Esophagus squamous epithelium (tissue), 5 donors: Measurements from ENCODE around the gene HYCC2. TPM values are rescaled to one million over a fixed set of nuclear protein-coding genes. Genes with fewer than 3 reads are reported as not detected.

Experiments
- DNase-seq: peaks from one replicate; lab custom pipeline; 2025; lab: John Stamatoyannopoulos, UW
- H3K27ac ChIP-seq, 4 donors: fragments of 200-600 bp; sonication (generic); one replicate each; pipeline ENCODE4 v1.5.1; 2016 to 2019; ENCODE audit warnings: mild to moderate bottlenecking in 1 of 4
- H3K27me3 ChIP-seq, 4 donors: fragments of 200-600 bp; sonication (generic); 1 replicate in 3 of 4; 2 replicates in 1 of 4; pipeline versions ENCODE4 v1.5.1 to v1.6.0; 2017 to 2021; ENCODE audit warnings: antibody characterized with exemption in 1 of 4
- H3K36me3 ChIP-seq, 3 donors: fragments of 200-600 bp; sonication (generic); one replicate each; pipeline ENCODE4 v1.5.1; 2016 to 2019
- H3K4me1 ChIP-seq, 3 donors: fragments of 200-600 bp; sonication (generic); one replicate each; pipeline ENCODE4 v1.5.1; 2017 to 2019
- H3K4me3 ChIP-seq, 4 donors: fragments of 200-600 bp; sonication (generic); 1 replicate in 3 of 4; 2 replicates in 1 of 4; pipeline ENCODE4 v1.5.1; 2016 to 2019; ENCODE audit warnings: mild to moderate bottlenecking in 2 of 4, moderate library complexity in 1 of 4
- H3K9me3 ChIP-seq, 3 donors: fragments of 200-600 bp; sonication (generic); one replicate each; pipeline ENCODE4 v1.5.1; 2016 to 2019
- CTCF ChIP-seq, 6 experiments: fragments of 450-650 bp in 4 of 6; fragments of 200-600 bp in 2 of 6; sonication (generic) in 2 of 6; IDR thresholded peaks; one replicate each; pipeline ENCODE4 v1.5.1; 2016 to 2019; ENCODE audit warnings: antibody characterized with exemption in 6 of 6, mild to moderate bottlenecking in 4 of 6, moderate library complexity in 4 of 6
- POLR2A ChIP-seq, 4 donors: fragments of 450-650 bp; IDR thresholded peaks; one replicate each; pipeline ENCODE4 v1.6.1; 2017; ENCODE audit warnings: antibody characterized with exemption in 4 of 4, mild to moderate bottlenecking in 4 of 4, moderate library complexity in 3 of 4
- WGBS, 2 donors: methylation state at CpG; one replicate each; pipeline ENCODE4 v1.1.5; 2018; 5-methylcytosine and 5-hydroxymethylcytosine counted together
- intact Hi-C: fragments of 100-400 bp; cut with DNase I; formaldehyde crosslinking; loops from one replicate; pipeline ENCODE4 v1.15.0; 2022
- total RNA-seq, 4 donors: library from RNA; depleted of rRNA; stranded (reverse); fragments of >200 nt; gene quantifications; one replicate each; pipeline ENCODE4 v1.1.0, GENCODE V29; 2016
- donor health status: DM: yes; HTN: yes; CAD: no.

HYCC2 gene
- total RNA-seq, 4 donors from 2014 or later: 9.1 to 20.7 (median 11.2) TPM

- Histone ChIP-seq H3K36me3 (no peaks in the 10 kb centered on the region), H3K4me1 (no peaks in the 10 kb centered on the region), H3K27me3 (no peaks in the 10 kb centered on the region), H3K9me3 (no peaks in the 10 kb centered on the region), H3K27ac (no peak overlapping the region), H3K4me3 (no peak overlapping the region)
- no peak for DNase-seq
- TF ChIP-seq CTCF (IDR thresholded peaks at IDR 0.05) (no peak), POLR2A (IDR thresholded peaks at IDR 0.05) (no peak)
- intact Hi-C loops: no loop called here
- 91 to 100% methylated on average over 1 of the region's 1 CpG for WGBS, 2 donors
These were observed 34.3 kb upstream of the HYCC2 start for GRCh38 chr2:201105759-201106158.

- H3K4me1 ChIP-seq: no peaks in the 10 kb centered on the region
- no peaks in the 10 kb centered on the region for H3K36me3 ChIP-seq
These were observed 29.0 kb upstream of the HYCC2 start for GRCh38 chr2:201100497-201100896.

DNA sequence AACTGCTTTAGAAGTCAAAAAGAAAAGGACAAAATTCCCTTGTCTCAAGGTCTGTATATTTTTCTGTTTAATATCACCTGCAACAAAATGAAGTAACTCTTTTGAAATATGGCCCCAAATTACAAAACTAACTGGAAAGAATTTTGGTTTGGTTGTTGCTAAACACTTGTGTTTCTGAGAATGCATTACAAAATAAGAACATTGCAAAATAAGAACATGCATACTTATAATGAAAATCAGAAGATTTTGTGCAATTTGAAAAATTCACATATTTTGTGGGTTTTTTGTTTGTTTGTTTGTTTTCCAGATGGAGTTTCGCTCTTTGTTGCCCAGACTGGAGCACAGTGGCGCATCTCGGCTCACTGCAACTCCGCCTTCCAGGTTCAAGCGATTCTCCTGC is 22.1 kb upstream of the HYCC2 start:
- TF ChIP-seq CTCF (IDR thresholded peaks at IDR 0.05) (no peak), POLR2A (IDR thresholded peaks at IDR 0.05) (no peak)
- Histone ChIP-seq H3K4me1 (no peaks in the 10 kb centered on the region), H3K9me3 (no peaks in the 10 kb centered on the region), H3K36me3 (peaks cover 0 to 22% (median 0%) of the 10 kb centered on the region in 3 donors), H3K27ac (no peak overlapping the region), H3K4me3 (no peak overlapping the region), H3K27me3 (no peaks in the 10 kb centered on the region)
- 76 to 98% methylated on average over 5 of the region's 5 CpGs for WGBS, 2 donors
- intact Hi-C loops: no loop called here
- no peak for DNase-seq

More at GRCh38 chr2:201100497-201100896, 29.0 kb upstream of the HYCC2 start:
- TF ChIP-seq POLR2A (IDR thresholded peaks at IDR 0.05): no peak
- TF ChIP-seq CTCF (IDR thresholded peaks at IDR 0.05): no peak
- H3K27ac ChIP-seq: no peak overlapping the region
- no peaks in the 10 kb centered on the region for H3K9me3 ChIP-seq
- intact Hi-C loops: no loop called here
- 94 to 95% methylated on average over 2 to 3 of the region's 3 CpGs for WGBS, 2 donors
- no peak for DNase-seq
- no peaks in the 10 kb centered on the region for H3K27me3 ChIP-seq
- H3K4me3 ChIP-seq: no peak overlapping the region

GRCh38 chr2:201090574-201090973 is 19.1 kb upstream of the HYCC2 start:
- intact Hi-C loops: no loop called here
- no peaks in the 10 kb centered on the region for H3K9me3 ChIP-seq
- TF ChIP-seq CTCF (IDR thresholded peaks at IDR 0.05) (no peak), POLR2A (IDR thresholded peaks at IDR 0.05) (no peak)
- no peak for DNase-seq
- H3K4me1 ChIP-seq: no peaks in the 10 kb centered on the region
- peaks cover 0 to 52% (median 0%) of the 10 kb centered on the region in 3 donors for H3K36me3 ChIP-seq
- H3K4me3 ChIP-seq: no peak overlapping the region
- WGBS, 2 donors: 85 to 94% methylated on average over 4 of the region's 4 CpGs
- H3K27ac ChIP-seq: no peak overlapping the region
- no peaks in the 10 kb centered on the region for H3K27me3 ChIP-seq

- Histone ChIP-seq H3K9me3 (no peaks in the 10 kb centered on the region), H3K27ac (no peak overlapping the region), H3K4me3 (no peak overlapping the region), H3K4me1 (no peaks in the 10 kb centered on the region), H3K36me3 (peaks cover 3 to 96% (median 5%) of the 10 kb centered on the region in 3 donors), H3K27me3 (no peaks in the 10 kb centered on the region)
- TF ChIP-seq CTCF (IDR thresholded peaks at IDR 0.05): no peak
- no peak for TF ChIP-seq POLR2A (IDR thresholded peaks at IDR 0.05)
- WGBS, 2 donors: 67 to 74% methylated on average over 2 of the region's 2 CpGs
- intact Hi-C loops: no loop called here
- no peak for DNase-seq
These were observed 13.4 kb upstream of the HYCC2 start for GRCh38 chr2:201084863-201085262.
